ENCODE results near the gene TALDO1.
A peak's percentile ranks its signal among the peaks of the same experiment; 100 is the strongest.

TALDO1 gene

GRCh38 chr11:704228-704674 lies 43.0 kb upstream of the TALDO1 start:
- TF ChIP-seq POLR2AphosphoS5 (IDR thresholded peaks at IDR 0.05; ENCODE audit: low read depth, low read length) = no peak
- no peak for TF ChIP-seq REST (IDR thresholded peaks at IDR 0.05; ENCODE audit: insufficient read depth in 1 of 2, low read depth in 2 of 2, low read length in 2 of 2)
- TF ChIP-seq TAF1 (IDR thresholded peaks at IDR 0.05; ENCODE audit: borderline replicate concordance, insufficient read depth, low read length) = no peak
- no peak for TF ChIP-seq FOXP2 (optimal IDR thresholded peaks at IDR 0.05; ENCODE audit: borderline replicate concordance, extremely low read depth, extremely low read length, insufficient read depth)
- no peak for TF ChIP-seq SIN3A (IDR thresholded peaks at IDR 0.05; ENCODE audit: borderline replicate concordance, insufficient read depth, low read length)

GRCh38 chr11:704781-705645 lies 42.3 kb upstream of the TALDO1 start:
- no peak for TF ChIP-seq POLR2AphosphoS5 (IDR thresholded peaks at IDR 0.05; ENCODE audit: low read depth, low read length)
- peak; percentile 81 for TF ChIP-seq FOXP2 (optimal IDR thresholded peaks at IDR 0.05; ENCODE audit: borderline replicate concordance, extremely low read depth, extremely low read length, insufficient read depth)

- no peak for TF ChIP-seq FOXP2 (optimal IDR thresholded peaks at IDR 0.05; ENCODE audit: borderline replicate concordance, extremely low read depth, extremely low read length, insufficient read depth)
- TF ChIP-seq POLR2AphosphoS5 (IDR thresholded peaks at IDR 0.05; ENCODE audit: low read depth, low read length) = no peak
- no peak for TF ChIP-seq REST (IDR thresholded peaks at IDR 0.05; ENCODE audit: insufficient read depth in 1 of 2, low read depth in 2 of 2, low read length in 2 of 2)
- no peak for TF ChIP-seq TAF1 (IDR thresholded peaks at IDR 0.05; ENCODE audit: borderline replicate concordance, insufficient read depth, low read length)
- TF ChIP-seq SIN3A (IDR thresholded peaks at IDR 0.05; ENCODE audit: borderline replicate concordance, insufficient read depth, low read length) = no peak
These were observed 41.4 kb upstream of the TALDO1 start, which contains the start of gene EPS8L2 for GRCh38 chr11:705646-706438. Gene EPS8L2 (plus strand): TSS chr11:706231. CDS start chr11:709408, 3,177 bp downstream.

GRCh38 chr11:706439-706956 lies 40.8 kb upstream of the TALDO1 start:
- TF ChIP-seq POLR2AphosphoS5 (IDR thresholded peaks at IDR 0.05; ENCODE audit: low read depth, low read length) (no peak), FOXP2 (optimal IDR thresholded peaks at IDR 0.05; ENCODE audit: borderline replicate concordance, extremely low read depth, extremely low read length, insufficient read depth) (no peak), TAF1 (IDR thresholded peaks at IDR 0.05; ENCODE audit: borderline replicate concordance, insufficient read depth, low read length) (no peak), REST (IDR thresholded peaks at IDR 0.05; ENCODE audit: insufficient read depth in 1 of 2, low read depth in 2 of 2, low read length in 2 of 2) (no peak), SIN3A (IDR thresholded peaks at IDR 0.05; ENCODE audit: borderline replicate concordance, insufficient read depth, low read length) (no peak)

Measured in PFSK-1 (cell line).